ENCODE data around the gene LIN54.
A peak's percentile ranks its signal among the peaks of the same experiment; 100 is the strongest.
"Not testable (repeated sequence)": the region's sequence is repeated elsewhere in the genome, so short reads cannot be mapped to it uniquely, and the experiment has no call there.

LIN54 gene

DNA sequence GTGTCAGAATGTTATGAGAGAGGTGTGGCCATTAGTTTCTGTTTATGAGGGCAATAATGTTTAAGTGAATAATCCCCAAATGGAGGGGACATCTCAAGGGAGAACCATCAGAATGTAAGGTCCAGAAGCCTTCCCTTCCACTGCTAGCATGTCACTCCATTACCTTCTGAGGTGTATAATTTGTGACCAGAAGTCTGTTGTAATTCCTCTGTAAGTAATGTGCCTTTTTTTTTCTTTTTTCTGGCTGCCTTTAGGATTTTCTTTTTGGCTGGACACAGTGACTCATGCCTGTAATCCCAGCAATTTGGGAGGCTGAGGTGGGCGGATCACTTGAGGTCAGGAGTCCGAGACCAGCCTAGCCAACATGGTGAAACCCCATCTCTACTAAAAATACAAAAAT, 13.6 kb upstream of the LIN54 start:
- Histone ChIP-seq H3K27me3 (ENCODE audit: insufficient read depth, low read depth) (no peaks in the 10 kb centered on the region), H3K27ac (no peak overlapping the region), H3K79me2 (ENCODE audit: insufficient read depth, low read depth) (no peaks in the 10 kb centered on the region), H4K20me1 (ENCODE audit: insufficient read depth) (no peaks in the 10 kb centered on the region), H3K4me3 (IDR thresholded peaks at IDR 0.05; ENCODE audit: insufficient read depth, low read depth, low read length) (no peak overlapping the region), H3K4me1 (ENCODE audit: low read depth, poor library complexity, severe bottlenecking) (no peaks in the 10 kb centered on the region), H3K4me2 (no peak overlapping the region), H2AFZ (ENCODE audit: low read depth) (no peak overlapping the region), H3K9ac (no peak overlapping the region), H3K36me3 (ENCODE audit: insufficient read depth) (no peaks in the 10 kb centered on the region)
- TF ChIP-seq CTCF (conservative IDR thresholded peaks at IDR 0.05; ENCODE audit: low read depth, low read length) = no peak

- H3K9ac ChIP-seq; H4K20me1 ChIP-seq (ENCODE audit: insufficient read depth); H3K4me2 ChIP-seq; H2AFZ ChIP-seq (ENCODE audit: low read depth); H3K79me2 ChIP-seq (ENCODE audit: insufficient read depth, low read depth); H3K4me1 ChIP-seq (ENCODE audit: low read depth, poor library complexity, severe bottlenecking); H3K36me3 ChIP-seq (ENCODE audit: insufficient read depth); H3K4me3 ChIP-seq (IDR thresholded peaks at IDR 0.05; ENCODE audit: insufficient read depth, low read depth, low read length); H3K27me3 ChIP-seq (ENCODE audit: insufficient read depth, low read depth); H3K27ac ChIP-seq: not testable (repeated sequence)
These were observed 13.0 kb upstream of the LIN54 start for GRCh38 chr4:83023599-83023998.

- Histone ChIP-seq H3K36me3 (ENCODE audit: insufficient read depth) (no peaks in the 10 kb centered on the region), H3K27me3 (ENCODE audit: insufficient read depth, low read depth) (no peaks in the 10 kb centered on the region), H3K79me2 (ENCODE audit: insufficient read depth, low read depth) (no peaks in the 10 kb centered on the region), H3K4me1 (ENCODE audit: low read depth, poor library complexity, severe bottlenecking) (no peaks in the 10 kb centered on the region), H3K4me3 (IDR thresholded peaks at IDR 0.05; ENCODE audit: insufficient read depth, low read depth, low read length) (no peak overlapping the region), H3K4me2 (no peak overlapping the region), H2AFZ (ENCODE audit: low read depth) (no peak overlapping the region), H3K27ac (no peak overlapping the region), H4K20me1 (ENCODE audit: insufficient read depth) (no peaks in the 10 kb centered on the region), H3K9ac (no peak overlapping the region)
- no peak for TF ChIP-seq CTCF (conservative IDR thresholded peaks at IDR 0.05; ENCODE audit: low read depth, low read length)
These were observed 12.3 kb upstream of the LIN54 start for GRCh38 chr4:83022724-83023450.

GRCh38 chr4:83019794-83020494, 9.3 kb upstream of the LIN54 start:
- Histone ChIP-seq H2AFZ (ENCODE audit: low read depth) (no peak overlapping the region), H3K9ac (no peak overlapping the region), H3K4me3 (IDR thresholded peaks at IDR 0.05; ENCODE audit: insufficient read depth, low read depth, low read length) (no peak overlapping the region), H3K36me3 (ENCODE audit: insufficient read depth) (no peaks in the 10 kb centered on the region), H3K27ac (no peak overlapping the region), H3K27me3 (ENCODE audit: insufficient read depth, low read depth) (no peaks in the 10 kb centered on the region), H3K4me1 (ENCODE audit: low read depth, poor library complexity, severe bottlenecking) (no peaks in the 10 kb centered on the region), H3K79me2 (ENCODE audit: insufficient read depth, low read depth) (no peaks in the 10 kb centered on the region), H4K20me1 (ENCODE audit: insufficient read depth) (no peaks in the 10 kb centered on the region), H3K4me2 (no peak overlapping the region)
- no peak for TF ChIP-seq CTCF (conservative IDR thresholded peaks at IDR 0.05; ENCODE audit: low read depth, low read length)

GRCh38 chr4:83013902-83014301, 3.3 kb upstream of the LIN54 start:
- no peak overlapping the region for H3K4me3 ChIP-seq (IDR thresholded peaks at IDR 0.05; ENCODE audit: insufficient read depth, low read depth, low read length)
- H4K20me1 ChIP-seq (ENCODE audit: insufficient read depth) = no peaks in the 10 kb centered on the region
- peak overlapping the region; percentile 71; the same call in 1 of the 2 replicates for H3K9ac ChIP-seq
- H3K4me2 ChIP-seq = peak overlapping the region; percentile 89
- H3K4me1 ChIP-seq (ENCODE audit: low read depth, poor library complexity, severe bottlenecking) = peaks cover 17% of the 10 kb centered on the region
- H3K27ac ChIP-seq = peak overlapping the region; percentile 93; the same call in 1 of the 2 replicates
- no peaks in the 10 kb centered on the region for H3K36me3 ChIP-seq (ENCODE audit: insufficient read depth)
- no peak for TF ChIP-seq CTCF (conservative IDR thresholded peaks at IDR 0.05; ENCODE audit: low read depth, low read length)
- peak overlapping the region; percentile 73 for H2AFZ ChIP-seq (ENCODE audit: low read depth)
- H3K79me2 ChIP-seq (ENCODE audit: insufficient read depth, low read depth) = peaks cover 36% of the 10 kb centered on the region
- no peaks in the 10 kb centered on the region for H3K27me3 ChIP-seq (ENCODE audit: insufficient read depth, low read depth)
